Measurements from ENCODE around the gene TULP4. TPM values are rescaled to one million over a fixed set of nuclear protein-coding genes. Genes with fewer than 3 reads are reported as not detected.
"Not testable (repeated sequence)": the region's sequence is repeated elsewhere in the genome, so short reads cannot be mapped to it uniquely, and the experiment has no call there.

TULP4 gene
- polyA plus RNA-seq, 2 donors, result 3.5 to 7.6 TPM

DNA sequence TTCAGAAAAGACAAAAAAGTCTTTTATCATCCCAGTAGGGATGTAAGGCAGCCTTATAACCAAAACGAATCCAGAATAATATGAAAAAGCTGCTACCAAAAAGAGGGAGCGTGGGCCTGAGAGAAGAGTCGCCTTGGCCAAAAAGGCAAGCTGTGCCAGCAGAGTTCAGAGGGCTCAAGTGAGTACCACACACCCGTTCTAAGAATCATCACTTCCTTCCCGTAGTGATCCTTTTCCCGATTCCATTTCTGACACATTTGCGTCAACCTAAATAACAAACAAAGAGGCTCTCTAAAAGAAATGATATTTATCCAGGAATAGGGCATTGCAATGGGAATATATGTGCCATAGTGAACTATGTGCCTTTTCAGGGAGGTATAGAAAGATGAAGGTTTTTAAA is 243.8 kb downstream of the TULP4 start:
- H3K27ac ChIP-seq (ENCODE audit: low read depth in 2 of 2, low read length in 1 of 2), result no peak overlapping the region
- WGBS, 2 donors, result 52 to 72% methylated on average over 7 of the region's 7 CpGs
- H3K4me1 ChIP-seq (ENCODE audit: control insufficient read depth in 2 of 2, insufficient read depth in 2 of 2, low read length in 1 of 2), result peaks cover 0 to 2% of the 10 kb centered on the region in 2 donors
- no peak overlapping the region for H3K4me3 ChIP-seq (ENCODE audit: low read depth in 1 of 2, low read length in 2 of 2)
- H3K9me3 ChIP-seq (ENCODE audit: control insufficient read depth in 2 of 2, insufficient read depth in 1 of 2, low read depth in 1 of 2, low read length in 1 of 2), result no peaks in the 10 kb centered on the region
- H3K27me3 ChIP-seq (ENCODE audit: control insufficient read depth in 1 of 2, insufficient read depth in 2 of 2, low read length in 2 of 2), result no peaks in the 10 kb centered on the region
- H3K36me3 ChIP-seq (ENCODE audit: control insufficient read depth in 2 of 2, insufficient read depth in 2 of 2, low read length in 1 of 2), result no peaks in the 10 kb centered on the region

DNA sequence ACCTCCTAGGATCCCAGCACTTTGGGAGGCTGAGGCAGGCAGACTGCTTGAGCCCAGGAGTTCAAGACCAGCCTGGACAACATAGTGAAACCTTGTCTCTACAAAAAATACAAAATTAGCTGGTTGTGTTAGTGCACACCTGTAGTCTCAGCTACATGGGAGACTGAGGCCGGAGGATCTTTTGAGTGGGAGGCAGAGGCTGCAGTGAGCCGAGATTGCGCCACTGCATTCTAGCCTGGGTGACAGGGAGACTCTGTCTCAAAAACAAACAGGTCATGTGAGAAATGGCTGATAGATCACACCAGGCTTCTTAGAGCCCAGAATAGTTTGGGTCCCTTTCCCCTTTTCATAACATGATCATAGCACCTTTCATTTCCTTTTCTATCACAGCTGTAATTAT is 244.8 kb downstream of the TULP4 start:
- 96 to 99% methylated on average over 3 of the region's 3 CpGs for WGBS, 2 donors
- H3K27me3 ChIP-seq (ENCODE audit: control insufficient read depth in 1 of 2, insufficient read depth in 2 of 2, low read length in 2 of 2), result not testable (repeated sequence)

DNA sequence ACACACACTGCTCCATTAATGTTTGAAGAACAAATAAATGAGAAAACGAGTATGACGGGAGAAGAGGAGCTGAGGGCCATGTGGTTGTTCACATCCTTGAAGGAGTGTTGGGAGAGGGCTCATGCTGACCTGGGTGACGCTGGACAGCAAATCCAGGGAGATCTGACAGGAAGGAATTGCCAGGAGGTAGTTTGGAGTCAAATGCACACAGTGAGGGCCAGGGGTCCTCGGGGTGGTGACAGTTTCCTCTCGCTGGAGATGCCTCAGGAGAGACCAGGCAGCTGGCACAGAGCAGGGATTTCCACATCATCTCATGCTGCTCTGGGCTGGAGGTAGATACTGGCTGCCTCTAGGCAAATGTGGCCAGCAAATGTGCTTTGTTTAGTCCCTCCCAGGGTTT is 245.7 kb downstream of the TULP4 start:
- Histone ChIP-seq H3K4me1 (ENCODE audit: control insufficient read depth in 2 of 2, insufficient read depth in 2 of 2, low read length in 1 of 2) (peaks cover 0 to 2% of the 10 kb centered on the region in 2 donors), H3K36me3 (ENCODE audit: control insufficient read depth in 2 of 2, insufficient read depth in 2 of 2, low read length in 1 of 2) (no peaks in the 10 kb centered on the region), H3K9me3 (ENCODE audit: control insufficient read depth in 2 of 2, insufficient read depth in 1 of 2, low read depth in 1 of 2, low read length in 1 of 2) (no peaks in the 10 kb centered on the region), H3K27ac (ENCODE audit: low read depth in 2 of 2, low read length in 1 of 2) (no peak overlapping the region), H3K27me3 (ENCODE audit: control insufficient read depth in 1 of 2, insufficient read depth in 2 of 2, low read length in 2 of 2) (no peaks in the 10 kb centered on the region), H3K4me3 (ENCODE audit: low read depth in 1 of 2, low read length in 2 of 2) (no peak overlapping the region)
- WGBS, 2 donors, result 77 to 84% methylated on average over 5 of the region's 5 CpGs

More for the DNA sequence above, 244.8 kb downstream of the TULP4 start:
- not testable (repeated sequence) for H3K27ac ChIP-seq (ENCODE audit: low read depth in 2 of 2, low read length in 1 of 2); H3K4me3 ChIP-seq (ENCODE audit: low read depth in 1 of 2, low read length in 2 of 2); H3K9me3 ChIP-seq (ENCODE audit: control insufficient read depth in 2 of 2, insufficient read depth in 1 of 2, low read depth in 1 of 2, low read length in 1 of 2); H3K36me3 ChIP-seq (ENCODE audit: control insufficient read depth in 2 of 2, insufficient read depth in 2 of 2, low read length in 1 of 2); H3K4me1 ChIP-seq (ENCODE audit: control insufficient read depth in 2 of 2, insufficient read depth in 2 of 2, low read length in 1 of 2)

DNA sequence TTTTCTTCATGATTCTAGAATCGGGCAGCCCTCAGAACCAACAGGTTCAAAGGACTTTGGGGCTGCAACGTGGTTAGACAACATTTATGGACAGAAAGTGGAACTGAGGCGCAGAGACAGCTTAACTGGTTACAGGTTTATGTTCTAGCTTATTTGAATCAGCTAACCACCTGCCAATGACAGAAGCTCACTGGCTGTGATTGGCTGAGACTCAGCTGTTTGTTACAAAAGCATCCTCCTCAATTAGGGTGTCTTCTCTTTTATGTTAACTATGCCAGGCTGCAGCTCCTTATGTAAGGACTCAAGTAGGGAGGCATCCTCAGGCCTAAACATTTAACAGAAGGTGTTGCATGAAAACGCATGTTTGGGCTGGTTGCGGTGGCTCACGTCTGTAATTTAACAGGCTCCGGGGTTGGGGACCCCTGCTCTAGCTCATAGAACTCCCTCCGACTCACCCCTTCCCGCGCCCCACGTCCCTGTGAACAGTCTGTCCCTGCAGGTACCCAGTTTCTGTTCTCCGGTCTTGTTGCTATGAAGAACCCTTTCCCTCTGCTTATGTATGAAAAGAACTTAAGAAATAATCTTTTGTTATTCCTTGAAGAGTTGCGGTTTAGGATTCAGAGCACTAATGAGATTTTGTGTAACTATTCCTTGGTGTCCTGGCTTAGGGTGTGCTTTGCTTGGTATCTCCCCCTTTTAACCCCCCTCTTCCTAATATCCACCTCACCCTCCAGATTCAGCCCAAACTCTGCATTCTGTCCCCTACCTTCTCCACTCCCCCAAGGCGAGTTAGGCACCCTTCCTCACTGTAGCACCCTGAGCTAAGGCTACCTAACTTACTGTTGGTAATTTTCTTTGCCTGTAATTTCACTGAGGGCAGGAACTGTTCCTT is 246.4 kb downstream of the TULP4 start:
- H3K27ac ChIP-seq (ENCODE audit: low read depth in 2 of 2, low read length in 1 of 2), result no peak overlapping the region

DNA sequence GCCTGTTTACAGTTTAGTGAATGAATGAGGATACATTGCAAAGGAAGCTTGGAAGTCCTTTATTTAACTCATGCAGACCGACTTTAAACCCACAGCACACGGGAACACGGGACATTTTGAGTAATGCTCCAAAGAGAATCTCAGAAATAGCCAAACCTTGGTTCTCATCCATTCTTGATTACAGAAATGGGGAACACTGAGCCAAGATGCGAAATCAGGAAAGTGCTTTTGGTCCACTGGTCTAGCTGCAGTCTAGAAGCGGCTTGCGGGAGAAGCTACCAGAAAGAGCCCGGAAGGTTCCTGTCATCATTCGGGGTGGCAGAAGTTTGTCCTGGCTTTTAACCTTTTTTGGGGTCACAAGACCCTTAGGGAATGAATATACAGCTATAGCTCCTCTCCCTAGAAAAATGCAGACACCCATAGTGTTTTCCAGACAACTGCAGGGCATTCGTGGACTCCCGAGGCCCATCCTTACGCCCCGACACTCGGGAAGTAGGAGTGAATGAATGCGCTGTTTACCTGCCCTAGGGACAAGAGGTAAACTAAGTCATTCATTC is 247.2 kb downstream of the TULP4 start:
- H3K9me3 ChIP-seq (ENCODE audit: control insufficient read depth in 2 of 2, insufficient read depth in 1 of 2, low read depth in 1 of 2, low read length in 1 of 2), result no peaks in the 10 kb centered on the region
- peak overlapping the region; percentile 52 to 65 for H3K27ac ChIP-seq (ENCODE audit: low read depth in 2 of 2, low read length in 1 of 2)
- H3K4me3 ChIP-seq (ENCODE audit: low read depth in 1 of 2, low read length in 2 of 2), result peak overlapping the region; percentile 93 to 96
- H3K4me1 ChIP-seq (ENCODE audit: control insufficient read depth in 2 of 2, insufficient read depth in 2 of 2, low read length in 1 of 2), result peaks cover 3 to 4% of the 10 kb centered on the region in 2 donors
- no peaks in the 10 kb centered on the region for H3K36me3 ChIP-seq (ENCODE audit: control insufficient read depth in 2 of 2, insufficient read depth in 2 of 2, low read length in 1 of 2)
- no peaks in the 10 kb centered on the region for H3K27me3 ChIP-seq (ENCODE audit: control insufficient read depth in 1 of 2, insufficient read depth in 2 of 2, low read length in 2 of 2)
- 43 to 44% methylated on average over 14 of the region's 14 CpGs for WGBS, 2 donors

More for the DNA sequence above, 246.4 kb downstream of the TULP4 start:
- Histone ChIP-seq H3K36me3 (ENCODE audit: control insufficient read depth in 2 of 2, insufficient read depth in 2 of 2, low read length in 1 of 2) (no peaks in the 10 kb centered on the region), H3K4me3 (ENCODE audit: low read depth in 1 of 2, low read length in 2 of 2) (no peak overlapping the region), H3K27me3 (ENCODE audit: control insufficient read depth in 1 of 2, insufficient read depth in 2 of 2, low read length in 2 of 2) (no peaks in the 10 kb centered on the region), H3K9me3 (ENCODE audit: control insufficient read depth in 2 of 2, insufficient read depth in 1 of 2, low read depth in 1 of 2, low read length in 1 of 2) (no peaks in the 10 kb centered on the region), H3K4me1 (ENCODE audit: control insufficient read depth in 2 of 2, insufficient read depth in 2 of 2, low read length in 1 of 2) (peaks cover 3 to 4% of the 10 kb centered on the region in 2 donors)
- WGBS, 2 donors, result 94 to 95% methylated on average over 14 of the region's 14 CpGs

DNA sequence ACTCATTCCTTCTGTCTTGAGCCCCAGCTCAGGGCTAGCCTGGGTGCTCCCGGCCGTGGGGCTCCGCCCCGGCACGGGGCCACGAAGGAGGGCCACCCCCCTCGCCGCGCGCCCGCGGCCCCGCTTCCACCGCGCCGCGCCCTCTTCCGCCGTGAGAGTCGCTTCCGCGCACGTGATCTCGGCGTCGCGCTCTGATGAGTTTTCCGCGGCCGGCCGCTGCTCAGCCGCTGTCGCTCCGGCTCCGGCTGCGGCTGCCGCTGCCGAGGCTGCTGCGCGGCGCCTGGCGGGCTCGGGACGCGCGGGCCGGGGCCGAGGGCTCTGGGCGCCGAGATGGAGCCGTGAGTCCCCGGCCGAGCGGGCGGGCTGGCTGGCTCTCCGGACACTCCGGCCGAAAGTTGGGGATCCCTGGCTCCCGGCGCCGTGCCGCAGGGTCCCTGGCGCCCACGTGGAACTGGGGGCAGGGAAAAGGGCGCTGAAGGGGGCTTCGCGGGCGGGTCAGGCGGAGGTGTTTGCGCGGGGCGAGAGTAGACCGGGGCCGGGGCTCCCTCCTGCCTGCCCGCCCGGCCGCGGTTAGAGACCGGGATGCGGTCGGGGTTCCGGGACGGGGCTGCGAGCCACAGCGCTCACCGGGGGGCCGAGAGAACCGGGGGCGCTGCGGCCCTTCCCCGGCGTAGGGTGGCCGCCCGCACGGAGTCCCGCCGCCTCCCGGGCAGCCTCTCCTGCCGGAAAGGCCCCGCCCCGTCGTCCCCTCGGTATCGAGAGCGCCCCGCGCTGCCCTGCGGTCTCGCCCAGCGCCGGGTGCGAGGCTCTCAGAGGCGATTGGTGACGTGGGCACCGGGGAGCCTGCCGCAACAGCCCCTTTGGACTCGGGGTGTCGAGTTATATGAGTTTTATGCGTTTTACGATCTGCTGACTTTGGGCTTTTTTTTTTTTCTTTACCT is 247.9 kb downstream of the TULP4 start, which contains the start of gene TMEM181:
Gene TMEM181 (plus strand): TSS at position 197 of the 941 bp plus-strand sequence. CDS start 134 bp downstream, at position 331.
- 0 to 1% methylated on average over 72 to 120 of the region's 120 CpGs for WGBS, 2 donors
- H3K9me3 ChIP-seq (ENCODE audit: control insufficient read depth in 2 of 2, insufficient read depth in 1 of 2, low read depth in 1 of 2, low read length in 1 of 2), result no peaks in the 10 kb centered on the region
- peaks cover 3 to 4% of the 10 kb centered on the region in 2 donors for H3K4me1 ChIP-seq (ENCODE audit: control insufficient read depth in 2 of 2, insufficient read depth in 2 of 2, low read length in 1 of 2)
- H3K27ac ChIP-seq (ENCODE audit: low read depth in 2 of 2, low read length in 1 of 2), result peak within 1 kb of the TSS; percentile 89 to 91
- peak within 1 kb of the TSS; percentile 93 to 96 for H3K4me3 ChIP-seq (ENCODE audit: low read depth in 1 of 2, low read length in 2 of 2)
- peaks cover 0 to 3% of the 10 kb centered on the region in 2 donors for H3K36me3 ChIP-seq (ENCODE audit: control insufficient read depth in 2 of 2, insufficient read depth in 2 of 2, low read length in 1 of 2)
- no peaks in the 10 kb centered on the region for H3K27me3 ChIP-seq (ENCODE audit: control insufficient read depth in 1 of 2, insufficient read depth in 2 of 2, low read length in 2 of 2)

DNA sequence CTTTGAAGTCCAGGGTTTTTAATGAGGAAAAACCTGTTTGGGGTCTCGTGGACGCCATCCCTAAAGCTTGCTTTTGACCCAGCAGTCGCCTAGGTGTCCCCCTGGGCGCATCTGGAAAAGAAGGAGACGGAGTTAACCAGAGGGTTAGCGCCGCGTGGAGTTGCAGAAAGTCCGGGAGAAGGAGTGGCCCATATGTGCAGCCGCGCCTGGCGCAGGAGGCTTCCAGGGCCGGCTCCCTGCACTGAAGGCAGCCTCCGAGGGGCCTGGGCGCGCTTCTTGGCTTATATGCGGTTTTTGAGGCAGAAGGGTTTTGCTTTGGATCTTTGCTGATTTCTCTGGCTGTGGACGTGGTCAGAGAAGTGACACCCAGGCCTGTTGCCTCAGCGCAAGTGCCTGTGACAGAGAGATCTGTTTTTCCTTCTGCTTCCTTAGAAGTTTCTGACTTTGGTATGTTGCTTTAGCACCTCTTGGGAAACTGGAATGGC is 248.6 kb downstream of the TULP4 start:
- H3K27ac ChIP-seq (ENCODE audit: low read depth in 2 of 2, low read length in 1 of 2), result peak overlapping the region; percentile 89 to 91
- peaks cover 3 to 4% of the 10 kb centered on the region in 2 donors for H3K4me1 ChIP-seq (ENCODE audit: control insufficient read depth in 2 of 2, insufficient read depth in 2 of 2, low read length in 1 of 2)
- 4 to 5% methylated on average over 19 of the region's 19 CpGs for WGBS, 2 donors
- no peaks in the 10 kb centered on the region for H3K27me3 ChIP-seq (ENCODE audit: control insufficient read depth in 1 of 2, insufficient read depth in 2 of 2, low read length in 2 of 2)
- H3K9me3 ChIP-seq (ENCODE audit: control insufficient read depth in 2 of 2, insufficient read depth in 1 of 2, low read depth in 1 of 2, low read length in 1 of 2), result no peaks in the 10 kb centered on the region
- peak overlapping the region; percentile 93 to 96 for H3K4me3 ChIP-seq (ENCODE audit: low read depth in 1 of 2, low read length in 2 of 2)
- H3K36me3 ChIP-seq (ENCODE audit: control insufficient read depth in 2 of 2, insufficient read depth in 2 of 2, low read length in 1 of 2), result peaks cover 0 to 3% of the 10 kb centered on the region in 2 donors
